Activated CD8-positive, alpha-beta memory T cell treated with anti-CD3 and anti-CD28 coated beads, Interleukin-2, amount 10 ng/mL, durations not matched to agents 7 days and 5 days (primary cell): ENCODE results near the gene MRPL34. TPM values are rescaled to one million over a fixed set of nuclear protein-coding genes. Genes with fewer than 3 reads are reported as not detected.

Experiments used
- ATAC-seq: fragments of 150-1000 bp; cut with Tn5 transposase; one replicate; pipeline ENCODE4 v1.10.0; 2021; ENCODE audit warnings: moderate library complexity
- CTCF ChIA-PET: fragments of 350-600 bp; sonication (Branson Sonifier 250); formaldehyde crosslinking; loops from one replicate; lab custom pipeline; 2021; ENCODE audit warnings: antibody characterized with exemption; lab: Charles Lee
- DNase-seq: peaks from one replicate; pipeline ENCODE4 v3.0.0-alpha.2; 2020
- H3K27ac Mint-ChIP-seq: one replicate; pipeline ENCODE4 v1.8.0; 2021; ENCODE audit warnings: mild to moderate bottlenecking, mixed read lengths
- H3K27me3 Mint-ChIP-seq: one replicate; pipeline ENCODE4 v1.8.0; 2021; ENCODE audit warnings: mixed read lengths
- H3K36me3 Mint-ChIP-seq: one replicate; pipeline ENCODE4 v1.8.0; 2021; ENCODE audit warnings: mild to moderate bottlenecking, mixed read lengths
- H3K4me1 Mint-ChIP-seq: one replicate; pipeline ENCODE4 v1.8.0; 2021; ENCODE audit warnings: mixed read lengths
- H3K4me3 Mint-ChIP-seq: one replicate; pipeline ENCODE4 v1.8.0; 2021; ENCODE audit warnings: mild to moderate bottlenecking, moderate library complexity, mixed read lengths
- H3K9me3 Mint-ChIP-seq: one replicate; pipeline ENCODE4 v1.8.0; 2022; ENCODE audit warnings: low read depth, mixed read lengths
- total RNA-seq, 2 experiments: library from RNA; stranded (reverse); gene quantifications; one replicate each; pipeline ENCODE4 v1.2.3, GENCODE V29; 2021

MRPL34 gene
- total RNA-seq, 2 experiments from 2014 or later = 94.7 to 115 TPM

- Mint-ChIP-seq H3K4me3 (peak overlapping the region; percentile 87), H3K36me3 (peaks cover 3% of the 10 kb centered on the region), H3K27me3 (no peaks in the 10 kb centered on the region), H3K9me3 (no peaks in the 10 kb centered on the region), H3K4me1 (peaks cover 47% of the 10 kb centered on the region), H3K27ac (peak overlapping the region; percentile 89)
- CTCF ChIA-PET = interaction anchor here (0.6 to 6.2 kb wide), 24 partner anchors 9 to 271 kb away, joined by 3 to 44 read pairs (median 4); partner anchors contain the start of genes ANO8, BABAM1, BST2 and USHBP1
- DNase-seq = no peak
- no peak for ATAC-seq
Observed at GRCh38 chr19:17304386-17305215, 1.1 kb upstream of the MRPL34 start.

GRCh38 chr19:17305216-17305516, 506 bp upstream of the MRPL34 start:
- H3K27ac Mint-ChIP-seq = peak overlapping the region; percentile 89
- CTCF ChIA-PET = interaction anchor here (0.6 to 6.2 kb wide), 23 partner anchors 9 to 270 kb away, joined by 3 to 44 read pairs (median 4); partner anchors contain the start of genes ANO8, BABAM1, BST2 and USHBP1
- no peaks in the 10 kb centered on the region for H3K9me3 Mint-ChIP-seq
- peaks cover 48% of the 10 kb centered on the region for H3K4me1 Mint-ChIP-seq
- peaks cover 3% of the 10 kb centered on the region for H3K36me3 Mint-ChIP-seq
- DNase-seq = no peak
- no peak for ATAC-seq
- H3K4me3 Mint-ChIP-seq = peak overlapping the region; percentile 87
- no peaks in the 10 kb centered on the region for H3K27me3 Mint-ChIP-seq

GRCh38 chr19:17306285-17306714, 628 bp downstream of the MRPL34 start:
- H3K4me1 Mint-ChIP-seq = peaks cover 56% of the 10 kb centered on the region
- peaks cover 3% of the 10 kb centered on the region for H3K36me3 Mint-ChIP-seq
- H3K27me3 Mint-ChIP-seq = no peaks in the 10 kb centered on the region
- H3K9me3 Mint-ChIP-seq = no peaks in the 10 kb centered on the region
- H3K4me3 Mint-ChIP-seq = peak overlapping the region; percentile 87
- H3K27ac Mint-ChIP-seq = peak overlapping the region; percentile 89
- ATAC-seq (no peak), DNase-seq (no peak)
- CTCF ChIA-PET = interaction anchor here (0.9 to 6.2 kb wide), 6 partner anchors 13 to 99 kb away, joined by 3 to 44 read pairs (median 6); partner anchors contain the start of genes ANO8 and BST2

- H3K36me3 Mint-ChIP-seq = peaks cover 3% of the 10 kb centered on the region
- H3K27ac Mint-ChIP-seq = peak overlapping the region; percentile 3
- peak overlapping the region; percentile 4 for H3K4me3 Mint-ChIP-seq
- ATAC-seq (no peak), DNase-seq (no peak)
- CTCF ChIA-PET = interaction anchor here (0.7 to 6.2 kb wide), 7 partner anchors 13 to 188 kb away, joined by 3 to 44 read pairs (median 3); partner anchors contain the start of gene ANO8
- no peaks in the 10 kb centered on the region for H3K27me3 Mint-ChIP-seq
- peaks cover 56% of the 10 kb centered on the region for H3K4me1 Mint-ChIP-seq
- no peaks in the 10 kb centered on the region for H3K9me3 Mint-ChIP-seq
Observed at GRCh38 chr19:17307876-17308377, 2.3 kb downstream of the MRPL34 start.

- Mint-ChIP-seq H3K36me3 (peaks cover 9% of the 10 kb centered on the region), H3K27me3 (no peaks in the 10 kb centered on the region), H3K4me3 (peak within 1 kb of the TSS; percentile 90), H3K27ac (peak within 1 kb of the TSS; percentile 95), H3K9me3 (no peaks in the 10 kb centered on the region), H3K4me1 (peaks cover 48% of the 10 kb centered on the region)
- CTCF ChIA-PET = interaction anchor here (0.6 to 6.2 kb wide), 14 partner anchors 17 to 257 kb away, joined by 3 to 44 read pairs (median 5); partner anchors contain the start of genes ANO8, BABAM1 and GTPBP3
- DNase-seq (peak; percentile 100), ATAC-seq (peak; percentile 81)
Observed at GRCh38 chr19:17309198-17309964, 3.7 kb downstream of the MRPL34 start, which contains the start of gene DDA1. TSS of gene DDA1 (plus strand) at chr19:17309563. CDS start at chr19:17309655, 92 bp downstream.

- Mint-ChIP-seq H3K4me3 (peak overlapping the region; percentile 90), H3K27me3 (no peaks in the 10 kb centered on the region), H3K27ac (peak overlapping the region; percentile 95), H3K4me1 (peaks cover 41% of the 10 kb centered on the region), H3K9me3 (no peaks in the 10 kb centered on the region), H3K36me3 (peaks cover 9% of the 10 kb centered on the region)
- no peak for ATAC-seq
- DNase-seq = peak; percentile 55
- CTCF ChIA-PET = interaction anchor here (0.7 to 6.2 kb wide), 7 partner anchors 17 to 257 kb away, joined by 3 to 44 read pairs (median 7); partner anchors contain the start of genes ANO8, BABAM1 and GTPBP3
Observed at GRCh38 chr19:17309965-17310461, 4.3 kb downstream of the MRPL34 start.

- H3K27ac Mint-ChIP-seq = peak overlapping the region; percentile 39
- no peaks in the 10 kb centered on the region for H3K9me3 Mint-ChIP-seq
- CTCF ChIA-PET = no interaction called here
- H3K36me3 Mint-ChIP-seq = peaks cover 16% of the 10 kb centered on the region
- no peaks in the 10 kb centered on the region for H3K27me3 Mint-ChIP-seq
- ATAC-seq (no peak), DNase-seq (no peak)
- H3K4me3 Mint-ChIP-seq = no peak overlapping the region
- peaks cover 40% of the 10 kb centered on the region for H3K4me1 Mint-ChIP-seq
Observed at GRCh38 chr19:17311455-17312188, 6.0 kb downstream of the MRPL34 start.

- DNase-seq = no peak
- CTCF ChIA-PET = interaction anchor here (1.7 kb wide), 1 partner anchor 22 kb away, joined by 5 read pairs; the partner anchor contains the start of gene ANO8
- Mint-ChIP-seq H3K36me3 (peaks cover 16% of the 10 kb centered on the region), H3K27ac (no peak overlapping the region), H3K4me1 (peaks cover 32% of the 10 kb centered on the region), H3K9me3 (no peaks in the 10 kb centered on the region), H3K27me3 (no peaks in the 10 kb centered on the region), H3K4me3 (no peak overlapping the region)
- ATAC-seq = no peak
Observed at GRCh38 chr19:17312189-17313113, 6.8 kb downstream of the MRPL34 start.

- H3K9me3 Mint-ChIP-seq = no peaks in the 10 kb centered on the region
- CTCF ChIA-PET = no interaction called here
- peaks cover 23% of the 10 kb centered on the region for H3K4me1 Mint-ChIP-seq
- H3K36me3 Mint-ChIP-seq = peaks cover 16% of the 10 kb centered on the region
- ATAC-seq = no peak
- H3K27ac Mint-ChIP-seq = no peak overlapping the region
- H3K27me3 Mint-ChIP-seq = no peaks in the 10 kb centered on the region
- DNase-seq = no peak
- no peak overlapping the region for H3K4me3 Mint-ChIP-seq
Observed at GRCh38 chr19:17314007-17314593, 8.4 kb downstream of the MRPL34 start.

- Mint-ChIP-seq H3K27ac (no peak overlapping the region), H3K4me3 (no peak overlapping the region), H3K36me3 (peaks cover 20% of the 10 kb centered on the region), H3K27me3 (no peaks in the 10 kb centered on the region), H3K9me3 (no peaks in the 10 kb centered on the region), H3K4me1 (peaks cover 5% of the 10 kb centered on the region)
- DNase-seq = no peak
- no peak for ATAC-seq
- CTCF ChIA-PET = interaction anchor here (0.6 kb wide), 1 partner anchor 69 kb away, joined by 3 read pairs; no protein-coding TSS in a partner anchor
Observed at GRCh38 chr19:17318966-17319365, 13.3 kb downstream of the MRPL34 start.
